Measurements from ENCODE around the gene OR4K2. TPM values are rescaled to one million over a fixed set of nuclear protein-coding genes. Genes with fewer than 3 reads are reported as not detected.

The OR4K2 gene
- total RNA-seq, 1 donor = not detected

- Histone ChIP-seq H3K4me2 (ENCODE audit: insufficient read depth, low read length) (no peak within 1 kb of the TSS), H3K4me1 (ENCODE audit: insufficient read depth, low read length) (no peaks in the 10 kb centered on the region), H4K20me1 (ENCODE audit: insufficient read depth, low read length) (no peaks in the 10 kb centered on the region), H3K36me3 (ENCODE audit: insufficient read depth, low read length) (no peaks in the 10 kb centered on the region), H3K4me3 (ENCODE audit: insufficient read depth, low read length) (no peak within 1 kb of the TSS), H2AFZ (ENCODE audit: low read length) (no peak within 1 kb of the TSS), H3K9me3 (ENCODE audit: low read depth, low read length) (peaks cover 8% of the 10 kb centered on the region), H3K27me3 (ENCODE audit: insufficient read depth, low read length) (no peaks in the 10 kb centered on the region), H3K79me2 (ENCODE audit: insufficient read depth, low read length) (no peaks in the 10 kb centered on the region), H3K27ac (ENCODE audit: low read depth, low read length) (no peak within 1 kb of the TSS)
- TF ChIP-seq CTCF (IDR thresholded peaks at IDR 0.05; ENCODE audit: extremely low read depth, low read depth, low read length) = no peak
- no peak for DNase-seq (ENCODE audit: insufficient read length, low spot score, missing footprints)
Measured at GRCh38 chr14:19920021-19920657, 45.2 kb downstream of the OR4K2 start, which contains the start of gene OR4K5. Gene OR4K5, plus strand, starts transcription at chr14:19920607. Its CDS starts 0 bp downstream, at chr14:19920607.

GRCh38 chr14:19930617-19931016 is 55.7 kb downstream of the OR4K2 start, which contains the start of gene OR4K1:
Gene OR4K1, plus strand, starts transcription at chr14:19930917. Its CDS starts 4,750 bp downstream, at chr14:19935667.
- Histone ChIP-seq H3K4me2 (ENCODE audit: insufficient read depth, low read length) (no peak within 1 kb of the TSS), H2AFZ (ENCODE audit: low read length) (no peak within 1 kb of the TSS), H3K27me3 (ENCODE audit: insufficient read depth, low read length) (no peaks in the 10 kb centered on the region), H3K4me3 (ENCODE audit: insufficient read depth, low read length) (no peak within 1 kb of the TSS), H3K79me2 (ENCODE audit: insufficient read depth, low read length) (no peaks in the 10 kb centered on the region), H3K27ac (ENCODE audit: low read depth, low read length) (no peak within 1 kb of the TSS), H3K36me3 (ENCODE audit: insufficient read depth, low read length) (no peaks in the 10 kb centered on the region), H4K20me1 (ENCODE audit: insufficient read depth, low read length) (no peaks in the 10 kb centered on the region), H3K4me1 (ENCODE audit: insufficient read depth, low read length) (no peaks in the 10 kb centered on the region), H3K9me3 (ENCODE audit: low read depth, low read length) (peaks cover 6% of the 10 kb centered on the region)
- no peak for TF ChIP-seq CTCF (IDR thresholded peaks at IDR 0.05; ENCODE audit: extremely low read depth, low read depth, low read length)
- no peak for DNase-seq (ENCODE audit: insufficient read length, low spot score, missing footprints)

Other genes with a start within 250 kb of the OR4K2 start
- gene OR11H2, start 161.3 kb upstream of the OR4K2 start, total RNA-seq = 0.29 TPM in 1 of 2 replicates, not detected in the other
- not detected in 2 replicates for gene OR4Q3, start 131.6 kb upstream of the OR4K2 start, total RNA-seq
- not detected in 2 replicates for gene OR4M1, start 101.6 kb upstream of the OR4K2 start, total RNA-seq
- gene OR4N2, start 71.4 kb upstream of the OR4K2 start, total RNA-seq = under 0.01 TPM in 1 of 2 replicates, not detected in the other
- not detected in 2 replicates for gene OR4K5, start 45.5 kb downstream of the OR4K2 start, total RNA-seq
- not detected in 2 replicates for gene OR4K1, start 55.8 kb downstream of the OR4K2 start, total RNA-seq
- gene OR4K15, start 100.4 kb downstream of the OR4K2 start, total RNA-seq = not detected in 2 replicates
- not detected in 2 replicates for gene OR4Q2, start 127.0 kb downstream of the OR4K2 start, total RNA-seq
- not detected in 2 replicates for gene OR4K14, start 144.2 kb downstream of the OR4K2 start, total RNA-seq
- gene OR4K13, start 160.9 kb downstream of the OR4K2 start, total RNA-seq = not detected in 2 replicates
- not detected in 2 replicates for gene OR4L1, start 184.9 kb downstream of the OR4K2 start, total RNA-seq
- gene OR4K17, start 235.6 kb downstream of the OR4K2 start, total RNA-seq = not detected in 2 replicates